SK-N-SH treated with all-trans-retinoic acid at 6 μM for 48 hours (cell line): Measurements from ENCODE around the gene PIAS1.

Source experiments
- ATAC-seq: fragments of 200-7000 bp; cut with Tn5 transposase; 3 replicates; pipeline ENCODE4 v1.9.1; 2020; ENCODE audit warnings: mild to moderate bottlenecking, moderate library complexity
- BACH2 ChIP-seq: fragments of 250-450 bp; sonication (Bioruptor Pico); IDR thresholded peaks from 2 replicates; pipeline ENCODE4 v1.9.0; 2021; ENCODE audit warnings: mild to moderate bottlenecking, borderline replicate concordance
- CSDC2 ChIP-seq: fragments of 250-450 bp; sonication (Bioruptor Pico); IDR thresholded peaks from 2 replicates; pipeline ENCODE4 v1.5.0; 2020; ENCODE audit warnings: mild to moderate bottlenecking, moderate library complexity
- ESRRG ChIP-seq: fragments of 250-450 bp; sonication (Bioruptor Pico); IDR thresholded peaks from 2 replicates; pipeline ENCODE4 v1.6.1; 2021; ENCODE audit warnings: mild to moderate bottlenecking
- GLIS3 ChIP-seq: fragments of 250-450 bp; sonication (Bioruptor Pico); IDR thresholded peaks from 2 replicates; pipeline ENCODE4 v1.5.0; 2020; ENCODE audit warnings: mild to moderate bottlenecking, moderate library complexity
- ISL1 ChIP-seq: fragments of 250-450 bp; sonication (Bioruptor Pico); IDR thresholded peaks from 2 replicates; pipeline ENCODE4 v2.1.2; 2022; ENCODE audit warnings: mild to moderate bottlenecking, moderate library complexity
- OSR1 ChIP-seq: fragments of 250-450 bp; sonication (Bioruptor Pico); IDR thresholded peaks from 2 replicates; pipeline ENCODE4 v1.8.0; 2022; ENCODE audit warnings: moderate library complexity, mild to moderate bottlenecking, inconsistent platforms
- POU6F1 ChIP-seq: fragments of 250-450 bp; sonication (Bioruptor Pico); IDR thresholded peaks from 2 replicates; pipeline ENCODE4 v1.8.0; 2021; ENCODE audit warnings: low read depth, mild to moderate bottlenecking, moderate library complexity, borderline replicate concordance
- PPARA ChIP-seq: fragments of 250-450 bp; sonication (Bioruptor Pico); IDR thresholded peaks from 2 replicates; pipeline ENCODE4 v1.5.0; 2020; ENCODE audit warnings: mild to moderate bottlenecking, borderline replicate concordance
- RARB ChIP-seq: fragments of 250-450 bp; sonication (Bioruptor Pico); IDR thresholded peaks from 2 replicates; pipeline ENCODE4 v1.8.0; 2021; ENCODE audit warnings: mild to moderate bottlenecking, moderate library complexity
- SNAI2 ChIP-seq: fragments of 250-450 bp; sonication (Bioruptor Pico); IDR thresholded peaks from 2 replicates; pipeline ENCODE4 v1.5.0; 2020; ENCODE audit warnings: mild to moderate bottlenecking, moderate library complexity
- TOX ChIP-seq: fragments of 250-450 bp; sonication (Bioruptor Pico); IDR thresholded peaks from 2 replicates; pipeline ENCODE4 v1.8.0; 2021; ENCODE audit warnings: mild to moderate bottlenecking, moderate library complexity, borderline replicate concordance
- TSHZ2 ChIP-seq: fragments of 250-450 bp; sonication (Bioruptor Pico); IDR thresholded peaks from 2 replicates; pipeline ENCODE4 v1.5.0; 2020; ENCODE audit warnings: mild to moderate bottlenecking, moderate library complexity
- ZC3H10 ChIP-seq: fragments of 250-450 bp; sonication (Bioruptor Pico); IDR thresholded peaks from 2 replicates; pipeline ENCODE4 v1.5.1; 2021; ENCODE audit warnings: mild to moderate bottlenecking, moderate library complexity
- ZFP3 ChIP-seq: fragments of 250-450 bp; sonication (Bioruptor Pico); IDR thresholded peaks from 2 replicates; pipeline ENCODE4 v1.5.0; 2020; ENCODE audit warnings: mild to moderate bottlenecking, moderate library complexity
- ZFP30 ChIP-seq: fragments of 450-650 bp; formaldehyde crosslinking; IDR thresholded peaks from 2 replicates; pipeline ENCODE4 v1.5.0; 2022; ENCODE audit warnings: mild to moderate bottlenecking, moderate library complexity
- ZNF565 ChIP-seq: fragments of 450-650 bp; formaldehyde crosslinking; conservative IDR thresholded peaks from 2 replicates; pipeline ENCODE4 v1.5.0; 2020; ENCODE audit warnings: low read depth, mild to moderate bottlenecking, moderate library complexity
- ZNF70 ChIP-seq: fragments of 450-650 bp; formaldehyde crosslinking; IDR thresholded peaks from 2 replicates; pipeline ENCODE4 v1.5.0; 2020; ENCODE audit warnings: mild to moderate bottlenecking, moderate library complexity
- ZNF8 ChIP-seq: fragments of 450-650 bp; formaldehyde crosslinking; IDR thresholded peaks from 2 replicates; pipeline ENCODE4 v1.5.0; 2020; ENCODE audit warnings: mild to moderate bottlenecking, moderate library complexity
- TF ChIP-seq, protein P1 (sequence below): fragments of 250-450 bp; sonication (Bioruptor Pico); IDR thresholded peaks from 2 replicates; pipeline ENCODE4 v1.8.0; 2020; ENCODE audit warnings: mild to moderate bottlenecking, moderate library complexity, borderline replicate concordance
- TF ChIP-seq, protein P2 (sequence below): fragments of 250-450 bp; sonication (Bioruptor Pico); IDR thresholded peaks from 2 replicates; pipeline ENCODE4 v1.5.1; 2021; ENCODE audit warnings: mild to moderate bottlenecking, moderate library complexity

PIAS1 gene

GRCh38 chr15:68192804-68193486, 138.8 kb downstream of the PIAS1 start (continued):
- TF ChIP-seq, protein P1, sequence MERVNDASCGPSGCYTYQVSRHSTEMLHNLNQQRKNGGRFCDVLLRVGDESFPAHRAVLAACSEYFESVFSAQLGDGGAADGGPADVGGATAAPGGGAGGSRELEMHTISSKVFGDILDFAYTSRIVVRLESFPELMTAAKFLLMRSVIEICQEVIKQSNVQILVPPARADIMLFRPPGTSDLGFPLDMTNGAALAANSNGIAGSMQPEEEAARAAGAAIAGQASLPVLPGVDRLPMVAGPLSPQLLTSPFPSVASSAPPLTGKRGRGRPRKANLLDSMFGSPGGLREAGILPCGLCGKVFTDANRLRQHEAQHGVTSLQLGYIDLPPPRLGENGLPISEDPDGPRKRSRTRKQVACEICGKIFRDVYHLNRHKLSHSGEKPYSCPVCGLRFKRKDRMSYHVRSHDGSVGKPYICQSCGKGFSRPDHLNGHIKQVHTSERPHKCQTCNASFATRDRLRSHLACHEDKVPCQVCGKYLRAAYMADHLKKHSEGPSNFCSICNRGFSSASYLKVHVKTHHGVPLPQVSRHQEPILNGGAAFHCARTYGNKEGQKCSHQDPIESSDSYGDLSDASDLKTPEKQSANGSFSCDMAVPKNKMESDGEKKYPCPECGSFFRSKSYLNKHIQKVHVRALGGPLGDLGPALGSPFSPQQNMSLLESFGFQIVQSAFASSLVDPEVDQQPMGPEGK: no peak
- TF ChIP-seq POU6F1 (CRISPR knock-in tag): no peak

- no peak; the same call in 2 of the 3 replicates for ATAC-seq
- no peak for TF ChIP-seq ZC3H10 (CRISPR knock-in tag)
- TF ChIP-seq PPARA (CRISPR knock-in tag): no peak
- TF ChIP-seq BACH2 (CRISPR knock-in tag): no peak
- TF ChIP-seq, protein P1: no peak
- TF ChIP-seq GLIS3 (CRISPR knock-in tag): no peak
- TF ChIP-seq ISL1 (CRISPR knock-in tag): no peak
- no peak for TF ChIP-seq TOX (CRISPR knock-in tag)
- no peak for TF ChIP-seq ZFP3
- TF ChIP-seq, protein P2, sequence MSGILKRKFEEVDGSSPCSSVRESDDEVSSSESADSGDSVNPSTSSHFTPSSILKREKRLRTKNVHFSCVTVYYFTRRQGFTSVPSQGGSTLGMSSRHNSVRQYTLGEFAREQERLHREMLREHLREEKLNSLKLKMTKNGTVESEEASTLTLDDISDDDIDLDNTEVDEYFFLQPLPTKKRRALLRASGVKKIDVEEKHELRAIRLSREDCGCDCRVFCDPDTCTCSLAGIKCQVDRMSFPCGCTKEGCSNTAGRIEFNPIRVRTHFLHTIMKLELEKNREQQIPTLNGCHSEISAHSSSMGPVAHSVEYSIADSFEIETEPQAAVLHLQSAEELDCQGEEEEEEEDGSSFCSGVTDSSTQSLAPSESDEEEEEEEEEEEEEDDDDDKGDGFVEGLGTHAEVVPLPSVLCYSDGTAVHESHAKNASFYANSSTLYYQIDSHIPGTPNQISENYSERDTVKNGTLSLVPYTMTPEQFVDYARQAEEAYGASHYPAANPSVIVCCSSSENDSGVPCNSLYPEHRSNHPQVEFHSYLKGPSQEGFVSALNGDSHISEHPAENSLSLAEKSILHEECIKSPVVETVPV (CRISPR knock-in tag): no peak
- no peak for TF ChIP-seq ZNF565 (CRISPR knock-in tag)
- no peak for TF ChIP-seq ZFP30
- TF ChIP-seq, all 23 proteins: peak for 0
Measured at GRCh38 chr15:68195336-68196112, 141.4 kb downstream of the PIAS1 start.

DNA sequence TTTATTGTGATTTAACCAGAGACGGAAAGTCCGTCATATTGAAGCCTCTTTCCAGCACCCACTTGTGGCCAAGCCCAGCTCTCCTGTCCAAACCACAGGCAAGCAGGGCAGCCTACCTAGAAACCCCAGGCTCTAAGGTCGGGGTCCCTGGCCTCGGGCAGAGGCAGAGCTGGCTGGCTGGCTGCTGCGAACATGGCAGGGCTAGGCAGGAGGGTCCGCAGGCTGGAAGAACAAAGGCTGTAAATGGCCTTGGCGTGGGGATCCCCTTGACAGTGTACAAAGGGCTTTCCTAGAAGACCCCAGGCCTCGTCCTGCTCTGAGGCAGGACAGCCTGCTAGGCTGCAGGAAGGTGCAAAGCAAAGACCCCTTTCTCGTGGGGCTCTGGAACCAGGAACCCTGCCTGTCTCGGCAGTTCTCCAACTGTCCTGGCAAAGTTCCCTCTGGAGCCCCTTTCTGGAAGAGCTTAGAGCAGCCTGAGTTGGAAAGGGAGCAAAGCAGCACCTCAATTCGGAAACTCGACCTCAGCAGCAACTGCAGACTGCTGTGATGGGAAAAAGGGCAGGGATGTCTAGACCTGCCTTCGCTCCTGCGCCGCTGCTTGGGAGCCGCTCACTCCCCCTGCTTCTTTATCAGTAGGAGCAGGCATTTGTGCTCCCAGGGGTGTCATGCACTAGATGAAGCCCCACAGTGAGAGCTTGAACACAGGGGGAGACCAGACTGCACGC, 142.5 kb downstream of the PIAS1 start:
- ATAC-seq: no peak
- TF ChIP-seq, protein P1: no peak
- no peak for TF ChIP-seq ISL1 (CRISPR knock-in tag)
- no peak for TF ChIP-seq ZNF8
- no peak for TF ChIP-seq ZFP3
- TF ChIP-seq ZNF70 (CRISPR knock-in tag): no peak
- TF ChIP-seq PPARA (CRISPR knock-in tag): no peak
- TF ChIP-seq GLIS3 (CRISPR knock-in tag): no peak
- TF ChIP-seq TSHZ2 (CRISPR knock-in tag): no peak
- no peak for TF ChIP-seq ZFP30
- no peak for TF ChIP-seq SNAI2 (CRISPR knock-in tag)
- no peak for TF ChIP-seq OSR1
- TF ChIP-seq RARB: no peak
- TF ChIP-seq, protein P2 (CRISPR knock-in tag): no peak
- no peak for TF ChIP-seq TOX (CRISPR knock-in tag)
- TF ChIP-seq BACH2 (CRISPR knock-in tag): no peak
- no peak for TF ChIP-seq CSDC2 (CRISPR knock-in tag)
- TF ChIP-seq ESRRG: no peak
